CD8-positive, alpha-beta memory T cell (primary cell): ENCODE measurements around the gene ICA1. TPM values are rescaled to one million over a fixed set of nuclear protein-coding genes. Genes with fewer than 3 reads are reported as not detected.
"Not testable (repeated sequence)": the region's sequence is repeated elsewhere in the genome, so short reads cannot be mapped to it uniquely, and the experiment has no call there.

ENCODE experiments used
- CTCF ChIA-PET: fragments of 350-600 bp; sonication (Branson Sonifier 250); formaldehyde crosslinking; loops from one replicate; lab custom pipeline; 2021; ENCODE audit warnings: antibody characterized with exemption; lab: Charles Lee
- POLR2A ChIA-PET: fragments of 350-600 bp; sonication (Branson Sonifier 250); formaldehyde crosslinking; loops from one replicate; lab custom pipeline; 2021; ENCODE audit warnings: antibody characterized with exemption; lab: Charles Lee
- DNase-seq, 5 donors: peaks; one replicate each; pipeline versions ENCODE4 v3.0.0 to v3.0.0-alpha.2; 2020 to 2022; ENCODE audit warnings: mixed read lengths in 1 of 5
- H3K27ac ChIP-seq: one replicate; pipeline ENCODE4 v1.7.0; 2013; ENCODE audit warnings: low read depth, mild to moderate bottlenecking, low read length, moderate library complexity
- H3K27me3 ChIP-seq: 2 replicates; pipeline ENCODE4 v1.7.0; 2013; ENCODE audit warnings: low read length, mild to moderate bottlenecking; ENCODE audit not compliant: insufficient read depth, poor library complexity, severe bottlenecking
- H3K36me3 ChIP-seq: 2 replicates; pipeline ENCODE4 v1.7.0; 2013; ENCODE audit warnings: mild to moderate bottlenecking, low read length, moderate library complexity; ENCODE audit not compliant: insufficient read depth
- H3K4me1 ChIP-seq: 2 replicates; pipeline ENCODE4 v1.7.0; 2013; ENCODE audit warnings: mild to moderate bottlenecking, low read length, moderate library complexity; ENCODE audit not compliant: insufficient read depth
- H3K4me3 ChIP-seq: 2 replicates; pipeline ENCODE4 v1.7.0; 2013; ENCODE audit warnings: mild to moderate bottlenecking, low read length
- H3K9me3 ChIP-seq: 2 replicates; pipeline ENCODE4 v1.7.0; 2013; ENCODE audit warnings: mild to moderate bottlenecking, low read length
- H3K27ac Mint-ChIP-seq, 8 donors: one replicate each; pipeline ENCODE4 v1.8.0; 2020 to 2021; ENCODE audit warnings: mixed read lengths in 8 of 8, mild to moderate bottlenecking in 6 of 8, inconsistent platforms in 3 of 8, moderate library complexity in 3 of 8
- H3K27me3 Mint-ChIP-seq, 2 donors: one replicate each; pipeline ENCODE4 v1.8.0; 2020 to 2021; ENCODE audit warnings: mixed read lengths in 2 of 2, mild to moderate bottlenecking in 1 of 2, moderate library complexity in 1 of 2
- H3K36me3 Mint-ChIP-seq, 3 donors: one replicate each; pipeline ENCODE4 v1.8.0; 2020 to 2021; ENCODE audit warnings: mixed read lengths in 3 of 3, inconsistent platforms in 1 of 3, mild to moderate bottlenecking in 1 of 3
- H3K4me1 Mint-ChIP-seq, 3 donors: one replicate each; pipeline ENCODE4 v1.8.0; 2020 to 2021; ENCODE audit warnings: mixed read lengths in 3 of 3, inconsistent platforms in 1 of 3, mild to moderate bottlenecking in 1 of 3
- H3K4me3 Mint-ChIP-seq, 7 donors: one replicate each; pipeline ENCODE4 v1.8.0; 2020 to 2021; ENCODE audit warnings: mixed read lengths in 7 of 7, mild to moderate bottlenecking in 6 of 7, moderate library complexity in 4 of 7, inconsistent platforms in 2 of 7
- H3K9me3 Mint-ChIP-seq, 5 donors: one replicate each; pipeline ENCODE4 v1.8.0; 2020 to 2022; ENCODE audit warnings: mixed read lengths in 5 of 5, mild to moderate bottlenecking in 3 of 5, moderate library complexity in 2 of 5, inconsistent platforms in 1 of 5
- polyA plus RNA-seq: library from polyadenylated mRNA; unstranded; fragments of 300-500 nt; fragmentation: Illumina TruSeq; gene quantifications from one replicate; pipeline ENCODE4 v1.2.3, GENCODE V29; 2021
- total RNA-seq, 2 experiments: library from RNA; stranded (reverse); gene quantifications; one replicate each; pipeline ENCODE4 v1.2.3, GENCODE V29; 2021

Gene ICA1
- total and polyA plus RNA-seq, 3 experiments from 2014 or later = 0.33 to 3.3 (median 0.46) TPM

DNA sequence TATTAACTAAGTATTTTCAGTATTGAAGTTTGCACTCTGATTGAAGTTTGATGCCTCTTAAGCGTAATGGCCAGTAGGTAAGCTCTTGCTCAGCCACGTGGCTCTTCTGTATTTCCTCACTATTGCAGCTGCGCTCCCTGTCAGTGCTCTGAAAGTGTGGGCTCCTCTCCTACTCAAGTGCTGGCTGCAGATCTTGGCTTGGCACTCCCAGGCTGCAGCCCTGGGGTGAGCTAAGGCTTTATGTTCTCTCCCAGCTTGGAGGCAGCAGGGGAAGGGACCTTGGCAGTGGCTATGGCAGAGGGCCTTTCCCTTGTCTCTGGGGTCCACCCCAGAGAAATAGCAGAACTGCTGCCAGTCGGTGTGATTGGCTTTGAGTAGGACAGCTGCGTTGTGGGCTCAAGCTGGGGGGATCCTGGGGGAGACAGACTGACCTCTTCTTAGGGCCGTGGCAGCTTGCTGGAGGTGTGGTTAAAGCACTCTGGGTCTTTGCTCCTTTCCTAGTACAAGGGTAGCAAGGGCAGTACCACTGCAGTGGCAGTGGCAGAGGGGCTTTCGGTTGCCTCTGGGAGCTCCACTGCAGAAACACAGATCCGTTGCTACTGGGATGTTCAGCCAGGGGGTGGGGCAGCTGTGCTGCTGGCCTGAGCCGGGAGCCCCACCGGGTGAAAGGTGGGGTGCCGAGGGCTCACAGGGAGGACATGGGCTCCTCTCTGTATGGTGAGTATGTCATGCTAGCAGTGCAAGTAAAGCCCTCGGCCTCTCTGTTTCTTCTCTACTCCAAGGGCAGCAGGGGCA is 192.9 kb downstream of the ICA1 start:
- Histone ChIP-seq H3K4me1 (no peaks in the 10 kb centered on the region), H3K9me3 (no peaks in the 10 kb centered on the region), H3K36me3 (peaks cover 4% of the 10 kb centered on the region), H3K27ac (no peak overlapping the region), H3K4me3 (no peak overlapping the region), H3K27me3 (no peaks in the 10 kb centered on the region)
- no peak for DNase-seq
- Mint-ChIP-seq H3K9me3 (no peaks in the 10 kb centered on the region), H3K27me3 (peaks cover 0 to 2% of the 10 kb centered on the region in 2 donors), H3K4me1 (peaks cover 57 to 75% (median 74%) of the 10 kb centered on the region in 3 donors), H3K27ac (peak overlapping the region in 3 of 8 donors; percentile 18 to 66 (median 29)), H3K4me3 (peak overlapping the region in 1 of 7 donors; percentile 8), H3K36me3 (peaks cover 24 to 57% (median 42%) of the 10 kb centered on the region in 3 donors)
- ChIA-PET POLR2A (no interaction called here), CTCF (interaction anchor here (0.7 kb wide), 1 partner anchor 8 kb away, joined by 3 read pairs; no protein-coding TSS in a partner anchor)

DNA sequence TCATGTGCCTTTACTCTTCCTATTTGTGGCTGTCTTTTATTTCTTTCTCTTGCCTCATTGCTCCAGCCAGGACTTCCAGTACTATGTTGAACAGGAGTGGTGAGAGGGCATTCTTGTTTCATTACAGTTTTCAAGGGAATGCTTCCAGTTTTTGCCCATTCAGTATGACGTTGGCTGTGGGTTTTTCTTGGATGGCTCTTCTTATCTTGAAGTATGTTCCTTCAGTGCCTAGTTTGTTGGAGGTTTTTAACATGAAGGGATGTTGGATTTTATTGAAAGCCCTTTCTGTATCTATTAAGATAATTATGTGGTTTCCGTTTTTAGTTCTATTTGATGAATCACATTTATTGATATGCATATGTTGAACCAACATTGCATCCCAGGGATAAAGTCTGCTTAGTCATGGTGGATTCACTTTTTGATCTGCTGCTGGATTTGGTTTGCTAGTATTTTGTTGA is 196.6 kb downstream of the ICA1 start:
- no peak overlapping the region for H3K4me3 Mint-ChIP-seq
- H3K27ac Mint-ChIP-seq = peak overlapping the region in 3 of 8 donors; percentile 13 to 43 (median 26)
- Histone ChIP-seq H3K9me3 (no peaks in the 10 kb centered on the region), H3K27me3 (no peaks in the 10 kb centered on the region), H3K4me1 (no peaks in the 10 kb centered on the region), H3K36me3 (no peaks in the 10 kb centered on the region), H3K4me3 (no peak overlapping the region), H3K27ac (no peak overlapping the region)
- H3K27me3 Mint-ChIP-seq = no peaks in the 10 kb centered on the region
- ChIA-PET CTCF (interaction anchor here (1.7 kb wide), 1 partner anchor 8 kb away, joined by 4 read pairs; no protein-coding TSS in a partner anchor), POLR2A (no interaction called here)
- peaks cover 52 to 69% (median 63%) of the 10 kb centered on the region in 3 donors for H3K4me1 Mint-ChIP-seq
- H3K9me3 Mint-ChIP-seq = peaks cover 0 to 6% (median 3%) of the 10 kb centered on the region in 5 donors
- H3K36me3 Mint-ChIP-seq = peaks cover 27 to 60% (median 34%) of the 10 kb centered on the region in 3 donors
- DNase-seq = no peak

DNA sequence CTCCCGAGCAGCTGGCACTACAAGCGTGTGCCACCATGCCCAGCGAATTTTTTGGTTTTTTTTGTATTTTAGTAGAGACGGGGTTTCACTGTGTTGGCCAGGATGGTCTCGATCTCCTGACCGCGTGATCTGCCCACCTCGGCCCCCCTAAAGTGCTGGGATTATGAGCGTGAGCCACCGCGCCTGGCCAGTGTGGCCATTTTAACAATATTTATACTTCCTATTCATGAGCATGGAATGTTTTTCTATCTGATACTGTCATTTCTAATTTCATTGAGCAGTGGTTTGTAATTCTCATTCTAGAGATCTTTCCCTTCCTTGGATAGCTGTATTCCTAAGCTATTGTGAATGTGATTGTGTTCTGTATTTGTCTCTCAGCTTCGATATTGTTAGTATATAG is 197.1 kb downstream of the ICA1 start:
- H3K27me3 Mint-ChIP-seq = no peaks in the 10 kb centered on the region
- H3K4me1 Mint-ChIP-seq = peaks cover 54 to 67% (median 62%) of the 10 kb centered on the region in 3 donors
- H3K27me3 ChIP-seq = no peaks in the 10 kb centered on the region
- DNase-seq = no peak
- peak overlapping the region in 1 of 7 donors; percentile 10 for H3K4me3 Mint-ChIP-seq
- CTCF ChIA-PET = interaction anchor here (1.7 kb wide), 1 partner anchor 8 kb away, joined by 4 read pairs; no protein-coding TSS in a partner anchor
- no peaks in the 10 kb centered on the region for H3K36me3 ChIP-seq
- H3K9me3 Mint-ChIP-seq = peaks cover 0 to 6% (median 3%) of the 10 kb centered on the region in 5 donors
- H3K27ac Mint-ChIP-seq = peak overlapping the region in 2 of 8 donors; percentile 13 to 26
- no peak overlapping the region for H3K27ac ChIP-seq
- H3K36me3 Mint-ChIP-seq = peaks cover 29 to 64% (median 34%) of the 10 kb centered on the region in 3 donors
- no peak overlapping the region for H3K4me3 ChIP-seq
- no peaks in the 10 kb centered on the region for H3K9me3 ChIP-seq
- POLR2A ChIA-PET = no interaction called here
- no peaks in the 10 kb centered on the region for H3K4me1 ChIP-seq

DNA sequence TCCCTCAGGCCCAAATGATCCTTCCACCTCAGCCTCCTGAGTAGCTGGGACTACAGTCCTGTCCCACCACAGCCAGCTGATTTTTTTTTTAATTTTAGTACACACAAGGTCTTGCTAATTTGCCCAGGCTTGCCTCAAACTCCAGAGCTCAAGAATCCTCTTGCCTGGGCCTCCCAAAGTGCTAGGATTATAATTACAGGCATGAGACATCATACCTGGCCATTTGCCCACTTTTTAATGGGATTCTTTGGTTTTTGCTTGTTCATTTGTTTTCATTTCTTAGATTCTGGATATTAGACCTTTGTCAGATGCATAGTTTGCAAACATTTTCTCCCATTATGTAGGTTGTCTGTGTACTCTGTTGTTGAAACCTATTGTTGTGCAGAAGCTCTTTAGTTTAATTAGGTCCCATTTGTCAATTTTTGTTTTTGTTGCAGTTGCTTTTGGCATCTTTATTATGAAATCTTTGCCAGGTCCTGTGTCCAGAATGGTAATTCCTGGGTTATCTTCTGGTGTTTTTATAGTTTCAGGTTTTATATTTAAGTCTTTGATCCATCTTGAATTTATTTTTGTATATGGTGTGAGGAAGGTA is 198.2 kb downstream of the ICA1 start:
- Histone ChIP-seq H3K4me1 (no peaks in the 10 kb centered on the region), H3K27me3 (no peaks in the 10 kb centered on the region), H3K36me3 (no peaks in the 10 kb centered on the region), H3K4me3 (no peak overlapping the region), H3K27ac (no peak overlapping the region), H3K9me3 (no peaks in the 10 kb centered on the region)
- CTCF ChIA-PET = interaction anchor here (0.7 to 1.7 kb wide), 2 partner anchors 9 to 145 kb away, joined by 3 to 4 read pairs; no protein-coding TSS in a partner anchor
- Mint-ChIP-seq H3K36me3 (peaks cover 33 to 68% (median 34%) of the 10 kb centered on the region in 3 donors), H3K4me1 (peaks cover 54 to 56% (median 56%) of the 10 kb centered on the region in 3 donors), H3K4me3 (peak overlapping the region in 1 of 7 donors; percentile 31), H3K9me3 (peaks cover 0 to 6% (median 3%) of the 10 kb centered on the region in 5 donors), H3K27ac (peak overlapping the region in 3 of 8 donors; percentile 72 to 73 (median 73)), H3K27me3 (no peaks in the 10 kb centered on the region)
- DNase-seq = no peak
- POLR2A ChIA-PET = no interaction called here

DNA sequence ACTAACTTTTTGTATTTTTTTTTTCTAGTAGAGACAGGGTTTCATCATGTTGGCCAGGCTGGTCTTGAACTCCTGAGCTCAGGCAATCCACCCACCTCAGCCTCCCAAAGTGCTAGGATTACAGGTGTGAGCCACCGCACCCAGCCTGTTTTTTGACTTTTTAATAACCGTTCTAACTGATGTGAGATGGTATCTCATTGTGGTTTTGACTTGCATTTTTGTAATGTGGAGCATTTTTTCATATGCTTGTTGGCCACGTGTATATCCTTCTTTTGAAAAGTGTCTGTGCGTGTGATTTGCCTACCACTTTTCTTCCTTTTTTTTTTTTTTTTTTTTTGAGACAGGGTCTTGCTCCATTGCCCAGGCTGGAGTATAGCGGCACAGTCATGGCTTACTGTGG is 198.7 kb downstream of the ICA1 start:
- H3K9me3 ChIP-seq, H3K36me3 ChIP-seq, H3K4me3 ChIP-seq, H3K9me3 Mint-ChIP-seq, H3K27me3 ChIP-seq, H3K27me3 Mint-ChIP-seq, H3K4me1 ChIP-seq, H3K27ac ChIP-seq, DNase-seq, POLR2A ChIA-PET: not testable (repeated sequence)
- Mint-ChIP-seq H3K4me1 (peaks cover 49 to 53% (median 51%) of the 10 kb centered on the region in 3 donors), H3K27ac (peak overlapping the region in 2 of 8 donors; percentile 72 to 73), H3K4me3 (peak overlapping the region in 1 of 7 donors; percentile 31), H3K36me3 (peaks cover 33 to 64% (median 34%) of the 10 kb centered on the region in 3 donors)
- CTCF ChIA-PET = interaction anchor here (0.7 kb wide), 1 partner anchor 145 kb away, joined by 3 read pairs; no protein-coding TSS in a partner anchor

Other genes starting within 250 kb of the ICA1 start
- gene NXPH1, start 171.4 kb upstream of the ICA1 start, total RNA-seq = not detected
- not detected for gene NXPH1, start 171.4 kb upstream of the ICA1 start, polyA plus RNA-seq